ENCODE results near the gene CLASP1.
A peak's percentile ranks its signal among the peaks of the same experiment; 100 is the strongest.
"Not testable (repeated sequence)": the region's sequence is repeated elsewhere in the genome, so short reads cannot be mapped to it uniquely, and the experiment has no call there.

Gene CLASP1

GRCh38 chr2:121479882-121480522, 169.3 kb downstream of the CLASP1 start (continued):
- no peak for TF ChIP-seq CSRNP3 (CRISPR knock-in tag; IDR thresholded peaks at IDR 0.05)

- TF ChIP-seq TCF4 (CRISPR knock-in tag; IDR thresholded peaks at IDR 0.05; ENCODE audit: borderline replicate concordance) (no peak), TOX (CRISPR knock-in tag; IDR thresholded peaks at IDR 0.05; ENCODE audit: borderline replicate concordance) (no peak), ZC3H10 (CRISPR knock-in tag; IDR thresholded peaks at IDR 0.05) (no peak), ZNF565 (CRISPR knock-in tag; conservative IDR thresholded peaks at IDR 0.05; ENCODE audit: low read depth) (no peak), BACH2 (CRISPR knock-in tag; IDR thresholded peaks at IDR 0.05; ENCODE audit: borderline replicate concordance) (no peak), ARNTL (CRISPR knock-in tag; IDR thresholded peaks at IDR 0.05; ENCODE audit: borderline replicate concordance, low read depth) (no peak)
- no peak for ATAC-seq
These were observed 170.1 kb downstream of the CLASP1 start for GRCh38 chr2:121478996-121479745.

GRCh38 chr2:121478358-121478995, 170.8 kb downstream of the CLASP1 start:
- ATAC-seq = not testable (repeated sequence)

- no peak for ATAC-seq
- TF ChIP-seq OSR1 (CRISPR knock-in tag; IDR thresholded peaks at IDR 0.05) = no peak
- TF ChIP-seq ARNTL (CRISPR knock-in tag; IDR thresholded peaks at IDR 0.05; ENCODE audit: borderline replicate concordance, low read depth) = no peak
- TF ChIP-seq PATZ1 (CRISPR knock-in tag; IDR thresholded peaks at IDR 0.05; ENCODE audit: borderline replicate concordance) = no peak
- no peak for TF ChIP-seq ZFP30 (CRISPR knock-in tag; IDR thresholded peaks at IDR 0.05)
- TF ChIP-seq ISL1 (CRISPR knock-in tag; IDR thresholded peaks at IDR 0.05) = no peak
- TF ChIP-seq ZNF70 (CRISPR knock-in tag; IDR thresholded peaks at IDR 0.05) = no peak
- TF ChIP-seq ZC3H10 (CRISPR knock-in tag; IDR thresholded peaks at IDR 0.05) = no peak
- no peak for TF ChIP-seq ZNF8 (CRISPR knock-in tag; IDR thresholded peaks at IDR 0.05)
- TF ChIP-seq GLIS3 (CRISPR knock-in tag; IDR thresholded peaks at IDR 0.05) = no peak
- TF ChIP-seq CREB5 (CRISPR knock-in tag; IDR thresholded peaks at IDR 0.05; ENCODE audit: low read depth) = no peak
- TF ChIP-seq POU6F1 (CRISPR knock-in tag; IDR thresholded peaks at IDR 0.05; ENCODE audit: borderline replicate concordance, low read depth) = no peak
- no peak for TF ChIP-seq RARB (CRISPR knock-in tag; IDR thresholded peaks at IDR 0.05)
These were observed 172.6 kb downstream of the CLASP1 start for GRCh38 chr2:121476684-121477083.

- TF ChIP-seq ISL1 (CRISPR knock-in tag; IDR thresholded peaks at IDR 0.05) (peak; percentile 42; the same call in 1 of the 2 replicates), CREB5 (CRISPR knock-in tag; IDR thresholded peaks at IDR 0.05; ENCODE audit: low read depth) (no peak)
- no peak for ATAC-seq
These were observed 173.3 kb downstream of the CLASP1 start for GRCh38 chr2:121475811-121476571.

All from SK-N-SH treated with all-trans-retinoic acid at 6 μM for 48 hours (cell line).